Muscle of leg (tissue), 11 donors: ENCODE data around the gene SBF2. TPM values are rescaled to one million over a fixed set of nuclear protein-coding genes. Genes with fewer than 3 reads are reported as not detected.
"Not testable (repeated sequence)": the region's sequence is repeated elsewhere in the genome, so short reads cannot be mapped to it uniquely, and the experiment has no call there.

ENCODE experiments used
- DNase-seq: peaks from one replicate; pipeline ENCODE4 v3.0.0; 2013
- H3K27ac ChIP-seq: one replicate; pipeline ENCODE4 v1.5.1; 2013; ENCODE audit warnings: mild to moderate bottlenecking, low read length, control low read depth
- H3K27me3 ChIP-seq: one replicate; pipeline ENCODE4 v1.6.1; 2013; ENCODE audit warnings: low read length; ENCODE audit not compliant: control insufficient read depth, insufficient read depth
- H3K36me3 ChIP-seq: one replicate; pipeline ENCODE4 v1.6.1; 2013; ENCODE audit warnings: low read length; ENCODE audit not compliant: control insufficient read depth, insufficient read depth
- H3K4me1 ChIP-seq: one replicate; pipeline ENCODE4 v1.6.1; 2013; ENCODE audit warnings: low read length; ENCODE audit not compliant: control insufficient read depth, insufficient read depth
- H3K4me3 ChIP-seq: one replicate; pipeline ENCODE4 v1.5.1; 2013; ENCODE audit warnings: low read length, control low read depth
- H3K9me3 ChIP-seq: replicated peaks from 2 replicates; pipeline ENCODE4 v1.6.1; 2013; ENCODE audit warnings: low read depth, low read length; ENCODE audit not compliant: control insufficient read depth
- WGBS: methylation state at CpG from one replicate; pipeline ENCODE4 v1.1.5; 2013; ENCODE audit warnings: missing lambda C conversion rate; ENCODE audit not compliant: insufficient coverage; 5-methylcytosine and 5-hydroxymethylcytosine counted together
- polyA plus RNA-seq, 8 donors: library from polyadenylated mRNA; unstranded; fragments of 120-200 nt; gene quantifications; one replicate each; pipeline versions ENCODE4 v1.2.1 to v1.2.3, GENCODE V29; 2013; ENCODE audit warnings: inconsistent platforms in 1 of 8, low replicate concordance in 1 of 8; ENCODE audit not compliant: insufficient read length in 8 of 8, insufficient read depth in 1 of 8
- total RNA-seq: library from RNA; stranded (reverse); fragments of 120-200 nt; gene quantifications from one replicate; pipeline ENCODE4 v1.2.4, GENCODE V29; 2013

SBF2 gene
- total and polyA plus RNA-seq, 9 donors = 18.3 to 29.5 (median 21.5) TPM

DNA sequence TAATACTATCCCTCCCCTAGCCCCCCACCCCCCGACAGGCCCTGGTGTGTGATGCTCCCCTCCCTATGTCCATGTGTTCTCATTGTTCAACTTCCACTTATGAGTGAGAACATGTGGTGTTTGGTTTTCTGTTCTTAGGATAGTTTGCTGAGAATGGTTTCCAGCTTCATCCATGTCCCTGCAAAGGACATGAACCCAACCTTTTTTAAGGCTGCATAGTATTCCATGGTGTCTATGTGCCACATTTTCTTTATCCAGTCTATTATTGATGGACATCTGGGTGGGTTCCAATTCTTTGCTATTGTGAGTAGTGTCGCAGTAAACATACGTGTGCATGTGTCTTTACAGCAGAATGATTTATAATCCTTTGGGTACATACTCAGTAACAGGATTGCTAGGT lies 29.3 kb downstream of the SBF2 start:
- not testable (repeated sequence) for H3K4me1 ChIP-seq, H3K27me3 ChIP-seq, DNase-seq, H3K27ac ChIP-seq, H3K36me3 ChIP-seq, H3K4me3 ChIP-seq, H3K9me3 ChIP-seq
- WGBS = no CpG with 5 or more reads among the region's 3 CpGs

DNA sequence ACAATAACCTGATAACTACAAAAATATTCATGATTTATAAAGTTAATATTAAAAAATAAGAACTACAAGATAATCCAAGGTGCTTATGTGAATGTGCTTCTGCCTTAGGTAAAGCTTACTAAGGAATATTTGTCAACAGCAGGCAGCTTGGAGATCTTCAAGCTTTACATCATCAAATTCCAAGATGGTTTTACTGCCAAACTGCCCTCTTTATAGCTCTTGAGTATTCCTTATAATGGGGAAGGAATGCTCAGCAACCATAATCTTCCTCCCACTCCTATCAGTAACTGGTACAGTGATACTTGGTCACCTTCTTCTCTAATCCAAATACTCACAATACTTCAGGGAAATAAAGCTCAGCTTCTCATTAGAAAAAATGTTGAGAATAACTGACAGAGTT lies 30.1 kb downstream of the SBF2 start:
- no peak for DNase-seq
- no peaks in the 10 kb centered on the region for H3K9me3 ChIP-seq

GRCh38 chr11:10261821-10262220 lies 32.2 kb downstream of the SBF2 start:
- H3K27ac ChIP-seq = no peak overlapping the region

More for the DNA sequence above, 30.1 kb downstream of the SBF2 start:
- Histone ChIP-seq H3K4me3 (no peak overlapping the region), H3K36me3 (no peaks in the 10 kb centered on the region), H3K27ac (no peak overlapping the region), H3K27me3 (no peaks in the 10 kb centered on the region), H3K4me1 (no peaks in the 10 kb centered on the region)

GRCh38 chr11:10257478-10257877 lies 36.5 kb downstream of the SBF2 start:
- H3K4me1 ChIP-seq = no peaks in the 10 kb centered on the region
- no peaks in the 10 kb centered on the region for H3K36me3 ChIP-seq
- H3K27ac ChIP-seq = no peak overlapping the region
- H3K27me3 ChIP-seq = no peaks in the 10 kb centered on the region
- H3K4me3 ChIP-seq = no peak overlapping the region
- H3K9me3 ChIP-seq = no peaks in the 10 kb centered on the region
- WGBS = 87% methylated on average over 3 of the region's 4 CpGs
- no peak for DNase-seq

More at GRCh38 chr11:10261821-10262220, 32.2 kb downstream of the SBF2 start:
- Histone ChIP-seq H3K9me3 (no peaks in the 10 kb centered on the region), H3K4me1 (no peaks in the 10 kb centered on the region), H3K36me3 (no peaks in the 10 kb centered on the region), H3K27me3 (no peaks in the 10 kb centered on the region), H3K4me3 (no peak overlapping the region)
- no peak for DNase-seq

GRCh38 chr11:10255388-10256125 lies 38.5 kb downstream of the SBF2 start:
- no peaks in the 10 kb centered on the region for H3K4me1 ChIP-seq
- peak; percentile 9 for DNase-seq
- H3K9me3 ChIP-seq = no peaks in the 10 kb centered on the region
- no CpG with 5 or more reads among the region's 3 CpGs for WGBS
- H3K4me3 ChIP-seq = no peak overlapping the region
- no peak overlapping the region for H3K27ac ChIP-seq
- H3K36me3 ChIP-seq = no peaks in the 10 kb centered on the region
- no peaks in the 10 kb centered on the region for H3K27me3 ChIP-seq

- not testable (repeated sequence) for H3K4me3 ChIP-seq, H3K4me1 ChIP-seq, DNase-seq, H3K9me3 ChIP-seq, H3K27ac ChIP-seq, H3K36me3 ChIP-seq, H3K27me3 ChIP-seq
- WGBS = no CpG with 5 or more reads among the region's 2 CpGs
Observed at GRCh38 chr11:10249448-10250131, 44.4 kb downstream of the SBF2 start.

GRCh38 chr11:10247011-10247410 lies 47.0 kb downstream of the SBF2 start:
- Histone ChIP-seq H3K4me1 (no peaks in the 10 kb centered on the region), H3K27ac (no peak overlapping the region), H3K27me3 (no peaks in the 10 kb centered on the region), H3K36me3 (no peaks in the 10 kb centered on the region), H3K4me3 (no peak overlapping the region), H3K9me3 (no peaks in the 10 kb centered on the region)
- no peak for DNase-seq
- no CpG with 5 or more reads among the region's 2 CpGs for WGBS

- H3K27ac ChIP-seq = no peak overlapping the region
- H3K4me1 ChIP-seq = no peaks in the 10 kb centered on the region
- no peaks in the 10 kb centered on the region for H3K27me3 ChIP-seq
- no peaks in the 10 kb centered on the region for H3K9me3 ChIP-seq
- no peaks in the 10 kb centered on the region for H3K36me3 ChIP-seq
- no peak overlapping the region for H3K4me3 ChIP-seq
- no peak for DNase-seq
- no CpG with 5 or more reads among the region's 2 CpGs for WGBS
Observed at GRCh38 chr11:10243896-10244575, 50.0 kb downstream of the SBF2 start.

GRCh38 chr11:10236840-10237239 lies 57.2 kb downstream of the SBF2 start:
- no peak overlapping the region for H3K27ac ChIP-seq
- WGBS = no CpG with 5 or more reads among the region's 1 CpG
- H3K36me3 ChIP-seq = no peaks in the 10 kb centered on the region
- no peaks in the 10 kb centered on the region for H3K4me1 ChIP-seq
- H3K4me3 ChIP-seq = no peak overlapping the region
- DNase-seq = no peak
- H3K27me3 ChIP-seq = no peaks in the 10 kb centered on the region
- H3K9me3 ChIP-seq = peaks cover 7% of the 10 kb centered on the region

- no peaks in the 10 kb centered on the region for H3K36me3 ChIP-seq
- H3K4me1 ChIP-seq = no peaks in the 10 kb centered on the region
- no peak for DNase-seq
- no peak overlapping the region for H3K4me3 ChIP-seq
- H3K9me3 ChIP-seq = peaks cover 7% of the 10 kb centered on the region
- 100% methylated on average over 1 of the region's 2 CpGs for WGBS
- no peaks in the 10 kb centered on the region for H3K27me3 ChIP-seq
- H3K27ac ChIP-seq = no peak overlapping the region
Observed at GRCh38 chr11:10233581-10233980, 60.4 kb downstream of the SBF2 start.
